K562 (cell line): Measurements from ENCODE around the gene CRX. TPM values are rescaled to one million over a fixed set of nuclear protein-coding genes. Genes with fewer than 3 reads are reported as not detected.

Experiments
- ATAC-seq: fragments of 200-7000 bp; cut with Tn5 transposase; 3 replicates; pipeline ENCODE4 v1.9.1; 2020; ENCODE audit warnings: moderate library complexity
- BruUV-seq: library from RNA; stranded (reverse); fragments of 400-500 nt; replicated peaks from 2 replicates; lab custom pipeline; 2021; lab: Mats Ljungman, UMichigan
- CTCF ChIA-PET: fragments of 300-600 bp; formaldehyde crosslinking; extraction: SDS; loops from one replicate; lab custom pipeline; 2021; ENCODE audit warnings: low intra/inter-chr PET ratio; lab: Yijun Ruan, JAX
- POLR2A ChIA-PET: fragments of 300-600, 350-650 bp; sonication (Branson Sonifier 250); formaldehyde crosslinking; extraction: SDS; loops from one replicate; lab custom pipeline; 2021; ENCODE audit warnings: antibody characterized with exemption, inconsistent platforms; lab: Yijun Ruan, JAX
- DNase-seq, 4 experiments: peaks; one replicate each; pipeline versions ENCODE4 v3.0.0 to v3.0.0-alpha.2; 2011 to 2018; ENCODE audit warnings: low spot score in 3 of 4, mixed read lengths in 3 of 4; ENCODE audit errors: extremely low read depth in 1 of 4
- FAIRE-seq: peaks from 2 replicates; lab custom pipeline; 2011; peaks lifted over from hg19 to GRCh38; lab: Jason Lieb, UNC
- H2AFZ ChIP-seq: 2 replicates; pipeline ENCODE4 v1.6.0; 2011; ENCODE audit warnings: low read depth, low read length, control low read depth, inconsistent platforms
- H3K27ac ChIP-seq: fragments of 200-600 bp; 3 replicates; pipeline ENCODE4 v1.8.0; 2011; ENCODE audit warnings: low read depth, mild to moderate bottlenecking, control low read depth, inconsistent platforms, low read length, moderate library complexity, mixed read lengths; ENCODE audit errors: extremely low read depth
- H3K27me3 ChIP-seq, 2 experiments: fragments of 300-600 bp in 1 of 2; 2 replicates in 1 of 2; 3 replicates in 1 of 2; pipeline versions ENCODE4 v1.6.0 to v1.8.0; 2011; ENCODE audit warnings: inconsistent platforms in 2 of 2, low read length in 2 of 2, mild to moderate bottlenecking in 1 of 2, mixed read lengths in 1 of 2, moderate library complexity in 1 of 2; ENCODE audit not compliant: control insufficient read depth in 2 of 2, insufficient read depth in 2 of 2
- H3K36me3 ChIP-seq: fragments of 300-600 bp; 3 replicates; pipeline ENCODE4 v1.8.0; 2011; ENCODE audit warnings: mild to moderate bottlenecking, low read length, inconsistent platforms; ENCODE audit not compliant: control insufficient read depth, insufficient read depth
- H3K4me1 ChIP-seq, 2 experiments: fragments of 200-600 bp in 1 of 2; replicated peaks in 1 of 2; 2 replicates in 1 of 2; 3 replicates in 1 of 2; pipeline versions ENCODE4 v1.5.1 to v1.8.0; 2011; ENCODE audit warnings: inconsistent platforms in 2 of 2, low read length in 2 of 2, mild to moderate bottlenecking in 1 of 2, mixed read lengths in 1 of 2, moderate library complexity in 1 of 2; ENCODE audit not compliant: control insufficient read depth in 2 of 2, insufficient read depth in 2 of 2
- H3K4me2 ChIP-seq: 2 replicates; pipeline ENCODE4 v1.6.1; 2011; ENCODE audit warnings: low read length, control low read depth, inconsistent platforms, mixed read lengths; ENCODE audit not compliant: insufficient read depth
- H3K4me3 ChIP-seq: fragments of 200-600 bp; sonication (generic), shearing (Covaris generic); 2 replicates; pipeline ENCODE4 v1.5.1; 2016; ENCODE audit warnings: control low read depth, inconsistent platforms
- H3K79me2 ChIP-seq: fragments of 200-600 bp; 3 replicates; pipeline ENCODE4 v1.8.0; 2011; ENCODE audit warnings: low read length, inconsistent platforms; ENCODE audit not compliant: control insufficient read depth, insufficient read depth
- H3K9ac ChIP-seq, 2 experiments: 2 replicates each; pipeline versions ENCODE4 v1.6.0 to v1.6.1; 2011; ENCODE audit warnings: low read depth in 2 of 2, low read length in 2 of 2, control low read depth in 1 of 2, inconsistent platforms in 1 of 2, mild to moderate bottlenecking in 1 of 2, mixed read lengths in 1 of 2; ENCODE audit not compliant: insufficient read depth in 1 of 2
- H3K9me1 ChIP-seq: one replicate; pipeline ENCODE4 v1.6.0; 2011; ENCODE audit warnings: inconsistent platforms, mild to moderate bottlenecking, low read length, moderate library complexity; ENCODE audit not compliant: control insufficient read depth, insufficient read depth
- H3K9me3 ChIP-seq: replicated peaks from 2 replicates; pipeline ENCODE4 v1.5.1; 2011; ENCODE audit warnings: low read depth, low read length, inconsistent platforms; ENCODE audit not compliant: control insufficient read depth, insufficient read depth
- H4K20me1 ChIP-seq: replicated peaks from 2 replicates; pipeline ENCODE4 v1.6.1; 2011; ENCODE audit warnings: low read length, inconsistent platforms, mixed read lengths; ENCODE audit not compliant: control insufficient read depth, insufficient read depth
- CAMTA2 ChIP-seq: fragments of 250-450 bp; sonication (Bioruptor Pico); conservative IDR thresholded peaks from 2 replicates; pipeline ENCODE4 v1.5.1; 2022
- ELK1 ChIP-seq: sonication (generic); formaldehyde crosslinking; IDR thresholded peaks from 2 replicates; pipeline ENCODE4 v1.8.1; 2022; ENCODE audit warnings: missing genetic modification reagents
- MCM2 ChIP-seq: fragments of 450-650 bp; IDR thresholded peaks from 2 replicates; pipeline ENCODE4 v1.6.1; 2017; ENCODE audit warnings: low read depth, mild to moderate bottlenecking
- MED1 ChIP-seq: sonication (generic); formaldehyde crosslinking; IDR thresholded peaks from 2 replicates; pipeline ENCODE4 v1.8.1; 2023; ENCODE audit warnings: missing genetic modification reagents, borderline replicate concordance
- NR2F6 ChIP-seq: fragments of 450-650 bp; formaldehyde crosslinking; IDR thresholded peaks from 2 replicates; pipeline ENCODE4 v1.4.0; 2020; ENCODE audit warnings: mild to moderate bottlenecking
- PTBP1 ChIP-seq: fragments of 200-400 bp; formaldehyde crosslinking; IDR thresholded peaks from 2 replicates; pipeline ENCODE4 v1.6.1; 2017; ENCODE audit warnings: low read depth, low read length
- RB1 ChIP-seq: fragments of 450-650 bp; IDR thresholded peaks from 2 replicates; pipeline ENCODE4 v1.6.1; 2017; ENCODE audit warnings: low read depth, mild to moderate bottlenecking
- RBM25 ChIP-seq: fragments of 200-400 bp; formaldehyde crosslinking; IDR thresholded peaks from 2 replicates; pipeline ENCODE4 v1.6.1; 2018; ENCODE audit warnings: low read length, low read depth, moderate library complexity; ENCODE audit not compliant: severe bottlenecking
- TRIM28 ChIP-seq: fragments of 450-650 bp; IDR thresholded peaks from 2 replicates; pipeline ENCODE4 v1.6.1; 2017
- ZNF184 ChIP-seq: sonication (generic); formaldehyde crosslinking; IDR thresholded peaks from 2 replicates; pipeline ENCODE4 v1.5.0; 2020; ENCODE audit warnings: missing genetic modification reagents
- WGBS: fragments of 100-300 bp; shearing (Covaris generic); methylation state at CpG from one replicate; pipeline ENCODE4 v1.1.6; 2016; ENCODE audit warnings: low coverage, mixed read lengths; ENCODE audit not compliant: insufficient coverage; ENCODE audit errors: missing lambda C conversion rate; 5-methylcytosine and 5-hydroxymethylcytosine counted together
- in situ Hi-C: fragments of 300-500 bp; cut with MboI; formaldehyde crosslinking; loops from 4 replicates; pipeline ENCODE4 v1.15.0; 2018; ENCODE audit warnings: inconsistent platforms, mixed read lengths
- intact Hi-C: fragments of 100-400 bp; cut with micrococcal nuclease; formaldehyde crosslinking; loops from 2 replicates; pipeline ENCODE4 v1.14.2; 2022
- polyA plus RNA-seq, 8 experiments: library from polyadenylated mRNA; depleted of rRNA in 4 of 8; stranded (reverse) in 5 of 8; unstranded in 3 of 8; fragments of >200 nt; fragmentation: Nextera tagmentation in 2 of 8; fragmentation: Illumina TruSeq in 1 of 8; extraction: Ambion mirVana in 2 of 8; extraction: Trizol in 1 of 8; gene quantifications; 2 replicates each; pipeline versions ENCODE4 v1.2.1 to v1.2.3, GENCODE V29; 2011 to 2014; ENCODE audit warnings: inconsistent platforms in 1 of 8, missing spikeins in 1 of 8
- total RNA-seq, 7 experiments: library from RNA; depleted of rRNA in 6 of 7; stranded (reverse); fragments of >200 nt in 6 of 7; fragmentation: Illumina TruSeq in 2 of 7; extraction: Trizol in 2 of 7; gene quantifications; 2 replicates each; pipeline versions ENCODE4 v1.2.1 to v1.2.3, GENCODE V29; 2011 to 2021; ENCODE audit warnings: low replicate concordance in 1 of 7
- TF ChIP-seq, protein P1 (sequence below): fragments of 450-650 bp; IDR thresholded peaks from 2 replicates; pipeline ENCODE4 v1.6.1; 2017; ENCODE audit warnings: antibody characterized with exemption

CRX gene
- total and polyA plus RNA-seq, 9 of the 15 experiments (the other 6 are each of a cell fraction or from before 2014, with no cell fraction given), result 0.01 TPM; not detected in 8

DNA sequence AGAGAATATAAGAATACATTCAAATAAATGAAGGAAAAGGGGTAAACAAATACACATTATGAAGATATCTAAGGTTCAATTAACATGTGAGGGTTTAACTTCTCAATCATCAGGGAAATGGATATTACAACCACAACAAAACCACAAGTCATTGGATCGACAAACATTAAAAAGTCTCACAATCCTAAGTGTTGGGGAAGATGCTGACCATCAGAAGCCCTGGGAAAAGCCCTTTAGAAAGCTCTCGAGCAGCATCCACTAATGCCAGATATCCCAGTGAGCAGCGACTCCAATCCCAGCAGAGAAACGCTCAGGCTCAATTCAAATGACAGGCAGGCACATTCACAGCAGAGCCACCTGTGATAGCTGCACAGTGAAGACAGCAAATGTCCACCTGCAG, 20.5 kb upstream of the CRX start:
- no peaks in the 10 kb centered on the region for H3K36me3 ChIP-seq
- no peak for ATAC-seq
- CTCF ChIA-PET, result no interaction called here
- WGBS, result 17% methylated on average over 4 of the region's 4 CpGs
- H3K27ac ChIP-seq, result no peak overlapping the region
- no peaks in the 10 kb centered on the region for H3K9me1 ChIP-seq
- H3K4me3 ChIP-seq, result no peak overlapping the region
- H4K20me1 ChIP-seq, result no peaks in the 10 kb centered on the region
- in situ Hi-C loops, result loop anchor here (5.0 kb wide), 1 partner anchor 56 kb away; the partner anchor contains the start of gene TPRX2
- intact Hi-C loops, result no loop called here
- no peak overlapping the region for H3K4me2 ChIP-seq
- no peak for FAIRE-seq
- TF ChIP-seq PTBP1 (no peak), MCM2 (no peak), ZNF184 (CRISPR knock-in tag) (peak; percentile 72; the same call in 1 of the 2 replicates), TRIM28 (peak; percentile 44; the same call in 1 of the 2 replicates), ELK1 (CRISPR knock-in tag) (no peak), RB1 (no peak), NR2F6 (CRISPR knock-in tag) (no peak), MED1 (CRISPR knock-in tag) (no peak), CAMTA2 (CRISPR knock-in tag) (no peak), RBM25 (peak; percentile 45)
- TF ChIP-seq, protein P1, sequence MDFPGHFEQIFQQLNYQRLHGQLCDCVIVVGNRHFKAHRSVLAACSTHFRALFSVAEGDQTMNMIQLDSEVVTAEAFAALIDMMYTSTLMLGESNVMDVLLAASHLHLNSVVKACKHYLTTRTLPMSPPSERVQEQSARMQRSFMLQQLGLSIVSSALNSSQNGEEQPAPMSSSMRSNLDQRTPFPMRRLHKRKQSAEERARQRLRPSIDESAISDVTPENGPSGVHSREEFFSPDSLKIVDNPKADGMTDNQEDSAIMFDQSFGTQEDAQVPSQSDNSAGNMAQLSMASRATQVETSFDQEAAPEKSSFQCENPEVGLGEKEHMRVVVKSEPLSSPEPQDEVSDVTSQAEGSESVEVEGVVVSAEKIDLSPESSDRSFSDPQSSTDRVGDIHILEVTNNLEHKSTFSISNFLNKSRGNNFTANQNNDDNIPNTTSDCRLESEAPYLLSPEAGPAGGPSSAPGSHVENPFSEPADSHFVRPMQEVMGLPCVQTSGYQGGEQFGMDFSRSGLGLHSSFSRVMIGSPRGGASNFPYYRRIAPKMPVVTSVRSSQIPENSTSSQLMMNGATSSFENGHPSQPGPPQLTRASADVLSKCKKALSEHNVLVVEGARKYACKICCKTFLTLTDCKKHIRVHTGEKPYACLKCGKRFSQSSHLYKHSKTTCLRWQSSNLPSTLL, result no peak
- H2AFZ ChIP-seq, result no peak overlapping the region
- H3K27me3 ChIP-seq, result peaks cover 17 to 27% of the 10 kb centered on the region in 2 experiments
- DNase-seq, result no peak
- H3K9me3 ChIP-seq, result no peaks in the 10 kb centered on the region
- POLR2A ChIA-PET, result no interaction called here
- BruUV-seq, result no TSS peak
- H3K79me2 ChIP-seq, result no peaks in the 10 kb centered on the region
- no peak overlapping the region for H3K9ac ChIP-seq
- no peaks in the 10 kb centered on the region; a peak in 1 of 5 replicates for H3K4me1 ChIP-seq
